Mucosa of descending colon (tissue), 3 donors: ENCODE data around the gene DCT. TPM values are rescaled to one million over a fixed set of nuclear protein-coding genes. Genes with fewer than 3 reads are reported as not detected.
"Not testable (repeated sequence)": the region's sequence is repeated elsewhere in the genome, so short reads cannot be mapped to it uniquely, and the experiment has no call there.

Experiments
- ATAC-seq: fragments of 200-7000 bp; cut with Tn5 transposase; one replicate; pipeline ENCODE4 v1.9.1; 2020; ENCODE audit warnings: mild to moderate bottlenecking, moderate library complexity
- DNase-seq, 3 donors: peaks; one replicate each; pipeline ENCODE4 v3.0.0-alpha.2; 2020
- H3K36me3 ChIP-seq: fragments of 200-600 bp; one replicate; pipeline ENCODE4 v1.8.0; 2021; ENCODE audit warnings: low read depth, mild to moderate bottlenecking
- H3K4me1 ChIP-seq: fragments of 200-600 bp; one replicate; pipeline ENCODE4 v1.8.0; 2021; ENCODE audit warnings: low read depth, mild to moderate bottlenecking
- H3K4me3 ChIP-seq: fragments of 200-600 bp; one replicate; pipeline ENCODE4 v1.8.0; 2021; ENCODE audit warnings: mild to moderate bottlenecking
- H3K9me3 ChIP-seq: fragments of 200-600 bp; one replicate; pipeline ENCODE4 v1.8.0; 2021; ENCODE audit warnings: mild to moderate bottlenecking
- intact Hi-C, 2 donors: fragments of 100-400 bp; cut with DNase I in 1 of 2; cut with micrococcal nuclease in 1 of 2; formaldehyde crosslinking; loops; one replicate each; pipeline versions ENCODE4 v1.11.0 to v1.11.1; 2022; cut with DNase I, micrococcal nuclease
- long read RNA-seq, 2 donors: library from polyadenylated mRNA; unstranded; transcript quantifications; one replicate each; pipeline ENCODE4 v2.0.0, GENCODE V29; 2019 to 2021
- total RNA-seq, 3 donors: library from RNA; stranded (reverse); fragmentation: NEBNext Ultra II Directional in 2 of 3; extraction: Animal tissue kit (Norgen Biotek cat#: 25700) in 2 of 3; gene quantifications; one replicate each; pipeline versions ENCODE4 v1.2.1 to v1.2.4, GENCODE V29; 2021 to 2023
- TF ChIP-seq, protein P1 (sequence below): fragments of 200-600 bp; IDR thresholded peaks from one replicate; pipeline ENCODE4 v1.8.0; 2022; ENCODE audit warnings: antibody characterized with exemption, mild to moderate bottlenecking
- donor health status: DM: no; HTN: no; CAD: no; lungs with moderate emphysema.
- donor health status: DM: no; HTN: no; CAD: no.
- donor health status: DM: no; HTN: yes; CAD: no.

The DCT gene
- total RNA-seq = under 1 TPM in 2 of 3 donors, not detected in 1; 0.10 to 0.95 TPM
- long read RNA-seq, donor 1 = 0 reads
- long read RNA-seq, donor 2 = 0 reads

DNA sequence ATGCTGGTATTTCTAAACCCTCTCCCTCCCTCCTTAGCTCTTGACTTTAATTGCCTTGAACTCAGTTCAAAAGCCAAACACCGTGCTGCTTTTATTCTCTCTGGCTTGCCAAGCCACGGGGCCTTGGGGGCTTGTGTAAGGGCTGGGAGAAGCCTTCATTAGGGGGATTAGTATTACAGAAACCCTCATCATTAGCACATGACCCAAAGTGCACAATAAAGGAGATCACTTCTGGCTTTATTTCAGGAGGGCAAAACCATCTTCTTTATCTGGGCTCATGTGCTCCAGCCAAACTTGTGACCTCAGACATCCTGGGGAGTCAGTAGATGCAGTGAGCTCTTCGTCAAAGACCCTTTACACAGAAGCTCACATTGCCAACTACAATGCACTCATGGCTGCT is at the start of gene DCT:
TSS of gene DCT (minus strand) at position 67 of the 400 bp plus-strand sequence. CDS start 427 bp downstream, outside the sequence.
- Histone ChIP-seq H3K9me3 (no peaks in the 10 kb centered on the region), H3K36me3 (no peaks in the 10 kb centered on the region), H3K4me1 (no peaks in the 10 kb centered on the region), H3K4me3 (no peak within 1 kb of the TSS)
- DNase-seq (no peak), ATAC-seq (no peak)
- intact Hi-C loops = no loop called here
- TF ChIP-seq, protein P1, sequence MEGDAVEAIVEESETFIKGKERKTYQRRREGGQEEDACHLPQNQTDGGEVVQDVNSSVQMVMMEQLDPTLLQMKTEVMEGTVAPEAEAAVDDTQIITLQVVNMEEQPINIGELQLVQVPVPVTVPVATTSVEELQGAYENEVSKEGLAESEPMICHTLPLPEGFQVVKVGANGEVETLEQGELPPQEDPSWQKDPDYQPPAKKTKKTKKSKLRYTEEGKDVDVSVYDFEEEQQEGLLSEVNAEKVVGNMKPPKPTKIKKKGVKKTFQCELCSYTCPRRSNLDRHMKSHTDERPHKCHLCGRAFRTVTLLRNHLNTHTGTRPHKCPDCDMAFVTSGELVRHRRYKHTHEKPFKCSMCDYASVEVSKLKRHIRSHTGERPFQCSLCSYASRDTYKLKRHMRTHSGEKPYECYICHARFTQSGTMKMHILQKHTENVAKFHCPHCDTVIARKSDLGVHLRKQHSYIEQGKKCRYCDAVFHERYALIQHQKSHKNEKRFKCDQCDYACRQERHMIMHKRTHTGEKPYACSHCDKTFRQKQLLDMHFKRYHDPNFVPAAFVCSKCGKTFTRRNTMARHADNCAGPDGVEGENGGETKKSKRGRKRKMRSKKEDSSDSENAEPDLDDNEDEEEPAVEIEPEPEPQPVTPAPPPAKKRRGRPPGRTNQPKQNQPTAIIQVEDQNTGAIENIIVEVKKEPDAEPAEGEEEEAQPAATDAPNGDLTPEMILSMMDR = no peak

DNA sequence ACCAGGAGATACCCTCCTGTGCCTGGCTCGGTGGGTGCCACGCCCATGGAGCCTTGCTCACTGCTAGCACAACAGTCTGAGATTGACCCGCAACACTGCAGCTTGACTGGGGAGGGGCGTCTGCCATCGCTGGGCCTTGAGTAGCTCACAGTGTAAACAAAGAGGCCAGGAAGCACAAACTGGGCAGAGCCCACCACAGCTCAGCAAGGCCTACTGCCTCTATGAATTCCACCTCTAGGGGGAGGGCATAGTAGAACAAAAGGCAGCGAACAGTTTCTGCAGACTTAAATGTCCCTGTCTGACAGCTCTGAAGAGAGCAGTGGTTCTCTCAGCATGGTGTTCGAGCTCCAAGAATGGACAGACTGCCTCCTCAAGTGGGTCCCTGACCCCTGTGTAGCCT is 47.5 kb upstream of the DCT start:
- not testable (repeated sequence) for DNase-seq

DNA sequence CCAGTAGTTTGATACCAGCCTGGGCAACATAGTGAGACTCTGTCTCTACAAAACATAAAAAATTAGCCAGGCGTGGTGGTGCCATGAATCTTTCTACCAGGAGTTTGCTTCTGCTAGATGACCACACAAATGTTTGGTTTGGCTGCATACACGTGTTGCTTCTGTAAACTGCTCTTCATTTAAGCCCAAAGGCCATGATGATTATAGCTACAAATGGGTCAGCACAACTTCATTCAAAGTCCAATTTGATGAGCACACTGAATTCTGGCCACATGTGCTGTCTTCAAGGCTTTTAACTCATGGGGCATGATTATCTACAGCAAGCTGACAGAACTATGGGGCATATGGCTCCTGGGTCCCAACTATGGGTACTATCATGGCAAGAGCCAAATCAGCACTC is 46.3 kb upstream of the DCT start:
- TF ChIP-seq, protein P1 = no peak
- Histone ChIP-seq H3K4me3 (no peak overlapping the region), H3K9me3 (no peaks in the 10 kb centered on the region), H3K36me3 (no peaks in the 10 kb centered on the region), H3K4me1 (no peaks in the 10 kb centered on the region)
- no peak for DNase-seq
- intact Hi-C loops = no loop called here
- ATAC-seq = no peak

More for the DNA sequence above, 47.5 kb upstream of the DCT start:
- H3K4me1 ChIP-seq, intact Hi-C loops, H3K9me3 ChIP-seq, H3K4me3 ChIP-seq, ATAC-seq, H3K36me3 ChIP-seq: not testable (repeated sequence)

DNA sequence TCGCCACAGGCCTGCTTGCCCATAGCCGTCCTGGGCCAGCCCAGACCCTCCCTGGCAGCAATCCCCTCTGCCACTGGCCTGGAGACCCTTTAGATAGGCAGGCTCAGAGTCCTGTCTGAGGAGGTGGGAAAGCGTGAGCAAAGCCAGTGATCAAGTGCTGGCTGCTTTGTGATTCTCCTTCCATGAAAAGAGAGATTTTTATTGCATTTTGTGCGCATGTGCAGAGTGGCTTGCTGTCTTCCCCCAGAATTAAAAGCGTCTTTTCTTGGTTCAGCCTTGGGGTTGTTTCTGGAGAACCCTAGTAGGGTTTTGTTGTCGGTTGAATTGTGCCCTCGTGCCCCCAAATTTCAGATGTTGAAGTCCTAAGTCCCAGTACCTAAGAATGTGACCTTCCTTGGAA is 44.9 kb upstream of the DCT start:
- ATAC-seq = no peak
- Histone ChIP-seq H3K4me3 (no peak overlapping the region), H3K9me3 (no peaks in the 10 kb centered on the region), H3K36me3 (no peaks in the 10 kb centered on the region), H3K4me1 (no peaks in the 10 kb centered on the region)
- DNase-seq = no peak
- TF ChIP-seq, protein P1 = no peak
- intact Hi-C loops = no loop called here

DNA sequence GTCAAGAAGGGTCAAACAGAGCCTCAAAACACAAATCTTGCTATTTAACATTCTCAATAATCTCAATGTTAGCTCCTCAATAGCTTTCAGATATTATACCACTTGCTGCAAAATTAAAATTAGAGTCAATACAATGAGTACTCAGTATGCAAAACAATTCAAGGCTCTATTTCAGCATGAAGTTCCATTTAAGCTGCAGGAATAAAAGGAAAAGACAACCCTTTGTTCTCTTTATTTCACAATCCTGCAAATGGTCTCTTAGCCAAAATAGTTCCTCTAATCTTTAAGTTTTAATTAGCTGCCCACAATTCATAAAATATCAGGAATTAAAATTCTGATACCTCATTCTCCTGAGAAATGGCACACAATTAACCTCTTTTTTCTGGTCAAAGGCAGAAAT is 40.5 kb upstream of the DCT start:
- no peak for DNase-seq
- no peaks in the 10 kb centered on the region for H3K4me1 ChIP-seq
- intact Hi-C loops = no loop called here
- no peaks in the 10 kb centered on the region for H3K36me3 ChIP-seq
- no peak for ATAC-seq
- H3K9me3 ChIP-seq = no peaks in the 10 kb centered on the region
- TF ChIP-seq, protein P1 = no peak
- no peak overlapping the region for H3K4me3 ChIP-seq

- ATAC-seq (no peak), DNase-seq (no peak)
- H3K4me1 ChIP-seq = no peaks in the 10 kb centered on the region
- H3K4me3 ChIP-seq = no peak overlapping the region
- intact Hi-C loops = no loop called here
- no peaks in the 10 kb centered on the region for H3K9me3 ChIP-seq
- no peaks in the 10 kb centered on the region for H3K36me3 ChIP-seq
- TF ChIP-seq, protein P1 = no peak
Measured at GRCh38 chr13:94516456-94516855, 37.0 kb upstream of the DCT start.
